HepG2 (cell line): ENCODE measurements around the gene GPR12. TPM values are rescaled to one million over a fixed set of nuclear protein-coding genes. Genes with fewer than 3 reads are reported as not detected.

Source experiments
- ATAC-seq: fragments of 200-7000 bp; cut with Tn5 transposase; 3 replicates; pipeline ENCODE4 v1.9.1; 2020; ENCODE audit warnings: mild to moderate bottlenecking, moderate library complexity
- BruUV-seq: library from RNA; stranded (reverse); fragments of 400-500 nt; replicated peaks from 2 replicates; lab custom pipeline; 2021; lab: Mats Ljungman, UMichigan
- CTCF ChIA-PET: fragments of 300-600 bp; formaldehyde crosslinking; extraction: SDS; loops from one replicate; lab custom pipeline; 2021; ENCODE audit warnings: low total read pairs, inconsistent platforms, low intra/inter-chr PET ratio; lab: Yijun Ruan, JAX
- POLR2A ChIA-PET: fragments of 350-600 bp; sonication (Branson Sonifier 250); formaldehyde crosslinking; loops from one replicate; lab custom pipeline; 2020; ENCODE audit warnings: antibody characterized with exemption, inconsistent platforms; lab: Yijun Ruan, JAX
- DNase-seq: peaks from one replicate; pipeline ENCODE4 v3.0.0-alpha.2; 2015; ENCODE audit warnings: low spot score
- FAIRE-seq: peaks from 3 replicates; lab custom pipeline; 2011; peaks lifted over from hg19 to GRCh38; lab: Jason Lieb, UNC
- H2AFZ ChIP-seq: one replicate; pipeline ENCODE4 v1.6.1; 2011; ENCODE audit warnings: low read length, inconsistent platforms
- H3K27ac ChIP-seq: fragments of 300-600 bp; 3 replicates; pipeline ENCODE4 v1.8.0; 2011; ENCODE audit warnings: mixed run types, mild to moderate bottlenecking, mixed read lengths, low read length, inconsistent platforms; ENCODE audit not compliant: insufficient read depth; ENCODE audit errors: extremely low read length
- H3K27me3 ChIP-seq, 2 experiments: fragments of 200-600 bp in 1 of 2; 2 replicates in 1 of 2; 3 replicates in 1 of 2; pipeline versions ENCODE4 v1.6.0 to v1.8.0; 2011; ENCODE audit warnings: low read length in 2 of 2, mild to moderate bottlenecking in 2 of 2, moderate library complexity in 2 of 2, inconsistent platforms in 1 of 2; ENCODE audit not compliant: insufficient read depth in 2 of 2, control insufficient read depth in 1 of 2
- H3K36me3 ChIP-seq, 2 experiments: fragments of 200-600 bp in 1 of 2; replicated peaks in 1 of 2; 2 replicates in 1 of 2; 3 replicates in 1 of 2; pipeline versions ENCODE4 v1.5.1 to v1.8.0; 2011; ENCODE audit warnings: low read length in 2 of 2, inconsistent platforms in 1 of 2; ENCODE audit not compliant: insufficient read depth in 2 of 2, control insufficient read depth in 1 of 2
- H3K4me1 ChIP-seq: 2 replicates; pipeline ENCODE4 v1.5.1; 2012; ENCODE audit warnings: low read length, inconsistent platforms; ENCODE audit not compliant: insufficient read depth
- H3K4me2 ChIP-seq: 2 replicates; pipeline ENCODE4 v1.6.0; 2011; ENCODE audit warnings: low read depth, low read length, inconsistent platforms
- H3K4me3 ChIP-seq, 3 experiments: fragments of 200-600 bp in 1 of 3; sonication (generic), shearing (Covaris generic) in 1 of 3; replicated peaks in 1 of 3; 2 replicates each; pipeline ENCODE4 v1.5.1; 2011 to 2016; ENCODE audit warnings: low read length in 3 of 3, inconsistent platforms in 2 of 3, low read depth in 2 of 3, mild to moderate bottlenecking in 2 of 3, control low read depth in 1 of 3, mixed read lengths in 1 of 3; ENCODE audit not compliant: insufficient read depth in 1 of 3
- H3K79me2 ChIP-seq: one replicate; pipeline ENCODE4 v1.6.1; 2011; ENCODE audit warnings: low read length, inconsistent platforms; ENCODE audit not compliant: insufficient read depth
- H3K9ac ChIP-seq: 2 replicates; pipeline ENCODE4 v1.6.0; 2011; ENCODE audit warnings: mild to moderate bottlenecking, low read depth, low read length, inconsistent platforms; ENCODE audit not compliant: insufficient read depth
- H3K9me3 ChIP-seq: 2 replicates; pipeline ENCODE4 v1.5.1; 2012; ENCODE audit warnings: mild to moderate bottlenecking, low read length
- H4K20me1 ChIP-seq: 2 replicates; pipeline ENCODE4 v1.6.0; 2011; ENCODE audit warnings: inconsistent platforms, mild to moderate bottlenecking, low read length, moderate library complexity; ENCODE audit not compliant: insufficient read depth
- AKNA ChIP-seq: sonication (generic); formaldehyde crosslinking; IDR thresholded peaks from 2 replicates; pipeline ENCODE4 v1.4.0; 2020; ENCODE audit warnings: missing genetic modification reagents, borderline replicate concordance
- ARNTL ChIP-seq: sonication (generic); formaldehyde crosslinking; IDR thresholded peaks from 2 replicates; pipeline ENCODE4 v1.4.0; 2020; ENCODE audit warnings: mild to moderate bottlenecking, missing genetic modification reagents
- DMTF1 ChIP-seq: sonication (generic); formaldehyde crosslinking; IDR thresholded peaks from 2 replicates; pipeline ENCODE4 v1.4.0; 2020; ENCODE audit warnings: mild to moderate bottlenecking, missing genetic modification reagents
- DPF2 ChIP-seq: sonication (generic); formaldehyde crosslinking; IDR thresholded peaks from 2 replicates; pipeline ENCODE4 v1.4.0; 2020; ENCODE audit warnings: mild to moderate bottlenecking, low read depth, missing genetic modification reagents, borderline replicate concordance
- HNF1A ChIP-seq, 2 experiments: sonication (generic) in 1 of 2; formaldehyde crosslinking in 1 of 2; IDR thresholded peaks; 2 replicates each; pipeline versions ENCODE4 v1.4.0 to v1.6.1; 2016 to 2020; ENCODE audit warnings: borderline replicate concordance in 1 of 2, low read depth in 1 of 2, mild to moderate bottlenecking in 1 of 2, missing genetic modification reagents in 1 of 2
- MED8 ChIP-seq: sonication (generic); formaldehyde crosslinking; IDR thresholded peaks from 2 replicates; pipeline ENCODE4 v1.8.1; 2023; ENCODE audit warnings: mild to moderate bottlenecking, missing genetic modification reagents; ENCODE audit not compliant: insufficient replicate concordance
- PHF5A ChIP-seq: IDR thresholded peaks from one replicate; pipeline ENCODE4 v1.6.1; 2018; ENCODE audit warnings: low read depth, missing genetic modification reagents; ENCODE audit not compliant: unreplicated experiment
- PITX1 ChIP-seq: sonication (generic); formaldehyde crosslinking; IDR thresholded peaks from 2 replicates; pipeline ENCODE4 v1.5.1; 2020; ENCODE audit warnings: mild to moderate bottlenecking, missing genetic modification reagents
- ZKSCAN1 ChIP-seq: fragments of 150-350 bp; IDR thresholded peaks from 2 replicates; pipeline ENCODE4 v1.6.1; 2014; ENCODE audit warnings: low read length
- ZNF256 ChIP-seq: sonication (generic); formaldehyde crosslinking; conservative IDR thresholded peaks from 2 replicates; pipeline ENCODE4 v1.4.0; 2020; ENCODE audit warnings: missing genetic modification reagents
- ZNF343 ChIP-seq: sonication (generic); formaldehyde crosslinking; IDR thresholded peaks from 2 replicates; pipeline ENCODE4 v1.4.0; 2020; ENCODE audit warnings: mild to moderate bottlenecking, missing genetic modification reagents
- ZNF652 ChIP-seq: IDR thresholded peaks from 2 replicates; pipeline ENCODE4 v1.6.1; 2016; ENCODE audit warnings: low read depth, borderline replicate concordance
- in situ Hi-C: cut with HindIII; loops from 2 replicates; pipeline ENCODE4 v1.10.0; 2017; ENCODE audit warnings: low pct_unique_long_range_greater_than_20kb; ENCODE audit not compliant: extremely low pct_ligation_motif_present
- intact Hi-C: fragments of 100-400 bp; cut with micrococcal nuclease; formaldehyde crosslinking; loops from one replicate; pipeline ENCODE4 v1.10.0; 2022; ENCODE audit not compliant: unreplicated experiment
- polyA plus RNA-seq, 8 experiments: library from polyadenylated mRNA; depleted of rRNA in 3 of 8; stranded (reverse) in 7 of 8; unstranded in 1 of 8; fragments of >200 nt; fragmentation: Illumina TruSeq in 4 of 8; extraction: Trizol in 4 of 8; gene quantifications; 2 replicates each; pipeline versions ENCODE4 v1.2.1 to v1.2.3, GENCODE V29; 2011 to 2016; ENCODE audit warnings: low read depth in 4 of 8, missing spikeins in 1 of 8, mixed read lengths in 1 of 8; ENCODE audit not compliant: insufficient read depth in 1 of 8
- total RNA-seq, 5 experiments: library from RNA; depleted of rRNA; stranded (reverse); fragments of >200 nt; fragmentation: Illumina TruSeq; extraction: Trizol; gene quantifications; 2 replicates each; pipeline ENCODE4 v1.2.3, GENCODE V29; 2016; ENCODE audit warnings: low read depth in 1 of 5

GPR12 gene
- total and polyA plus RNA-seq, 2 of the 13 experiments (the other 11 are each of a cell fraction or from before 2014, with no cell fraction given) = not detected

GRCh38 chr13:26735677-26736076, 24.9 kb downstream of the GPR12 start (continued):
- TF ChIP-seq HNF1A (IDR thresholded peaks at IDR 0.05; ENCODE audit: low read depth) (no peak), HNF1A (CRISPR knock-in tag; IDR thresholded peaks at IDR 0.05; ENCODE audit: borderline replicate concordance) (no peak), MED8 (CRISPR knock-in tag) (no peak)

- Histone ChIP-seq H4K20me1 (no peaks in the 10 kb centered on the region), H3K4me2 (no peak overlapping the region), H3K36me3 (no peaks in the 10 kb centered on the region), H3K27ac (no peak overlapping the region), H3K27me3 (no peaks in the 10 kb centered on the region), H3K4me1 (no peaks in the 10 kb centered on the region), H2AFZ (no peak overlapping the region), H3K9ac (no peak overlapping the region), H3K79me2 (no peaks in the 10 kb centered on the region), H3K4me3 (no peak overlapping the region), H3K9me3 (no peaks in the 10 kb centered on the region)
- no TSS peak for BruUV-seq
- in situ Hi-C loops = no loop called here
- ATAC-seq = no peak
- intact Hi-C loops = no loop called here
- no peak for DNase-seq
- POLR2A ChIA-PET = no interaction called here
- no peak for FAIRE-seq
- CTCF ChIA-PET = no interaction called here
- TF ChIP-seq PITX1 (CRISPR knock-in tag) = no peak
- TF ChIP-seq ZNF343 (CRISPR knock-in tag) = no peak
- TF ChIP-seq ZNF652 (CRISPR knock-in tag) = no peak
- no peak for TF ChIP-seq AKNA (CRISPR knock-in tag)
- TF ChIP-seq ARNTL (CRISPR knock-in tag) = no peak
- TF ChIP-seq DPF2 (CRISPR knock-in tag) = no peak
- no peak for TF ChIP-seq PHF5A (CRISPR knock-in tag)
- TF ChIP-seq ZNF256 (CRISPR knock-in tag) = no peak
- no peak for TF ChIP-seq DMTF1 (CRISPR knock-in tag)
- TF ChIP-seq ZKSCAN1 = no peak
Measured at GRCh38 chr13:26727633-26728032, 33.0 kb downstream of the GPR12 start.
